C4-2B (cell line): ENCODE measurements around the gene POGZ.

Experiments used
- H3K27ac ChIP-seq: fragments of 450-650 bp; 2 replicates; pipeline ENCODE4 v1.5.1; 2017
- ZFX ChIP-seq: fragments of 450-650 bp; IDR thresholded peaks from 2 replicates; pipeline ENCODE4 v1.6.1; 2017
- TF ChIP-seq, protein P1 (sequence below): fragments of 450-650 bp; conservative IDR thresholded peaks from 2 replicates; pipeline ENCODE4 v1.5.1; 2017; ENCODE audit warnings: mild to moderate bottlenecking

POGZ gene, protein sequence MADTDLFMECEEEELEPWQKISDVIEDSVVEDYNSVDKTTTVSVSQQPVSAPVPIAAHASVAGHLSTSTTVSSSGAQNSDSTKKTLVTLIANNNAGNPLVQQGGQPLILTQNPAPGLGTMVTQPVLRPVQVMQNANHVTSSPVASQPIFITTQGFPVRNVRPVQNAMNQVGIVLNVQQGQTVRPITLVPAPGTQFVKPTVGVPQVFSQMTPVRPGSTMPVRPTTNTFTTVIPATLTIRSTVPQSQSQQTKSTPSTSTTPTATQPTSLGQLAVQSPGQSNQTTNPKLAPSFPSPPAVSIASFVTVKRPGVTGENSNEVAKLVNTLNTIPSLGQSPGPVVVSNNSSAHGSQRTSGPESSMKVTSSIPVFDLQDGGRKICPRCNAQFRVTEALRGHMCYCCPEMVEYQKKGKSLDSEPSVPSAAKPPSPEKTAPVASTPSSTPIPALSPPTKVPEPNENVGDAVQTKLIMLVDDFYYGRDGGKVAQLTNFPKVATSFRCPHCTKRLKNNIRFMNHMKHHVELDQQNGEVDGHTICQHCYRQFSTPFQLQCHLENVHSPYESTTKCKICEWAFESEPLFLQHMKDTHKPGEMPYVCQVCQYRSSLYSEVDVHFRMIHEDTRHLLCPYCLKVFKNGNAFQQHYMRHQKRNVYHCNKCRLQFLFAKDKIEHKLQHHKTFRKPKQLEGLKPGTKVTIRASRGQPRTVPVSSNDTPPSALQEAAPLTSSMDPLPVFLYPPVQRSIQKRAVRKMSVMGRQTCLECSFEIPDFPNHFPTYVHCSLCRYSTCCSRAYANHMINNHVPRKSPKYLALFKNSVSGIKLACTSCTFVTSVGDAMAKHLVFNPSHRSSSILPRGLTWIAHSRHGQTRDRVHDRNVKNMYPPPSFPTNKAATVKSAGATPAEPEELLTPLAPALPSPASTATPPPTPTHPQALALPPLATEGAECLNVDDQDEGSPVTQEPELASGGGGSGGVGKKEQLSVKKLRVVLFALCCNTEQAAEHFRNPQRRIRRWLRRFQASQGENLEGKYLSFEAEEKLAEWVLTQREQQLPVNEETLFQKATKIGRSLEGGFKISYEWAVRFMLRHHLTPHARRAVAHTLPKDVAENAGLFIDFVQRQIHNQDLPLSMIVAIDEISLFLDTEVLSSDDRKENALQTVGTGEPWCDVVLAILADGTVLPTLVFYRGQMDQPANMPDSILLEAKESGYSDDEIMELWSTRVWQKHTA (N-terminal part only)

DNA sequence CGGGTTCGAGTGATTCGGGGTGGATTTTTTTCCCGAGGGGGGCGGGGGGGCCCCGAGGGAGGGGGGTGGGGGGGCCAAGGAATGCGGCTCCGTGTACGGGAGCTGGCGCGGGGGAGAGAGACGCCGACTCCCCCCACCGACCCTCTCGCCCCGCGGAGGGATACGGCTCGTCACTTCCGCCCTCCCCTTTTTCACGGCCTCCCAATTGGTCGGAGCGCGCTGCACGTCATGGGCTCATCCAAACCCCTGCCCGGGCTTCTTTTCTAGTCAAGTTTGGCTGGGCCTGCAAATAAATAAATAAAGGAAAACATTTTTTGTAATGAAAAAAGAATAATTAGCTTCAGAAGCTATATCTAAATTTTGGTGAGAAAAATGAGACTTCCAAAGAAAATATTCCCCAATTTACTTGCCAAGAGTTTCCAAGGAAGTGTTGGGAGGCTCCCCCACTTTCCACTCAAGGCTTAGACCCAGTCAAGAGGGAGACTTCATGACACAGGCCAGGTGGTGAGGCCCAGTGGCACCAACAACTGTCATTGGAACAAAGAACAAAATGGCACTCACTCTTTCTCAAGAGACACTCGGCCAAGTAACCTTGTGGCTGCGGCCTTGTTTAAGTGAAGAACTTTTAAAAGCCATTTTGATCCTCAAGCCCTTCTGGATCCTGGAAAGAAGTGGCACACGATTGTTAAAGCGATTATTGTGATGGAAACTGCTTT, at the start of gene POGZ:
POGZ (minus strand) TSS at position 164 of the 716 bp plus-strand sequence. CDS start 17,290 bp downstream, outside the sequence.
- TF ChIP-seq, protein P1, sequence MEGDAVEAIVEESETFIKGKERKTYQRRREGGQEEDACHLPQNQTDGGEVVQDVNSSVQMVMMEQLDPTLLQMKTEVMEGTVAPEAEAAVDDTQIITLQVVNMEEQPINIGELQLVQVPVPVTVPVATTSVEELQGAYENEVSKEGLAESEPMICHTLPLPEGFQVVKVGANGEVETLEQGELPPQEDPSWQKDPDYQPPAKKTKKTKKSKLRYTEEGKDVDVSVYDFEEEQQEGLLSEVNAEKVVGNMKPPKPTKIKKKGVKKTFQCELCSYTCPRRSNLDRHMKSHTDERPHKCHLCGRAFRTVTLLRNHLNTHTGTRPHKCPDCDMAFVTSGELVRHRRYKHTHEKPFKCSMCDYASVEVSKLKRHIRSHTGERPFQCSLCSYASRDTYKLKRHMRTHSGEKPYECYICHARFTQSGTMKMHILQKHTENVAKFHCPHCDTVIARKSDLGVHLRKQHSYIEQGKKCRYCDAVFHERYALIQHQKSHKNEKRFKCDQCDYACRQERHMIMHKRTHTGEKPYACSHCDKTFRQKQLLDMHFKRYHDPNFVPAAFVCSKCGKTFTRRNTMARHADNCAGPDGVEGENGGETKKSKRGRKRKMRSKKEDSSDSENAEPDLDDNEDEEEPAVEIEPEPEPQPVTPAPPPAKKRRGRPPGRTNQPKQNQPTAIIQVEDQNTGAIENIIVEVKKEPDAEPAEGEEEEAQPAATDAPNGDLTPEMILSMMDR = no peak
- TF ChIP-seq ZFX = peak; percentile 36; the same call in 1 of the 2 replicates
- peak within 1 kb of the TSS; percentile 85 for H3K27ac ChIP-seq

DNA sequence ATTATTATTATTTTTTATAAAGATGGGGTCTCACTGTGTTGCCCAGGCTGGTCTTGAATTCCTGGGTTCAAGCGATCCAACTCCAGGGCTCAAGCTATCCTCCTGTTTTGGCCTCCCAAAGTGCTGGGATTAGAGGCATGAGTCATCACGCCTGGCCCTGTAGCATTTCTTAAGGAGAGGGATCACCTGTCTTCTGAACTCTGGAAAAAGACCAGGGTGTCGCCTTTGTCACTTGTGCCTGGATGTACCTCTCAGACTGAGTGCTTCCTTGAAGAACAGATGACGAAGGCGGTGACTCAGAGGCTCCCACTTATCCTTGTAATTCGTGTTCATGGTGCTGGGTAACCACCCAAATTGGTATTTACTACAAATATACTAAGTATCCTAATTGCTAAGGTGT, 49.5 kb upstream of the POGZ start:
- TF ChIP-seq ZFX = no peak
- TF ChIP-seq, protein P1 = no peak
- H3K27ac ChIP-seq = no peak overlapping the region

DNA sequence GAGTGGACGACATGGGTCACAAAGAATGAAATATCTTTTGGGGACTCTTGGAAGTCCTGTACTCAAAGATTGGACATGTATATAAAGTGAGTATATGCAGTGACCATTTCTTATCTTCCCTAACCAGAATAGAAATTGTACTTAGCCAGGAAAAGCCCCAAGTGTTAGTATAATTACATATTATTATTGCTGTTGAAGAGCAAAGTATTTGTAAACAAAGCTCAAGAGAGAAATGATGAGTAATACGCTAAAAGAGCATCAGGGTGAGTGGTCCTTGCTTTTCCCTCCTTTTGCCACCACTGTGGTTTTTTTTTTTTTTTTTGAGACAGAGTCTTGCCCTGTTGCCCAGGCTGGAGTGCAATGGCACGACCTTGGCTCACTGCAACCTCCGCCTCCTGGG, 45.5 kb upstream of the POGZ start:
- TF ChIP-seq, protein P1 = no peak
- no peak for TF ChIP-seq ZFX
- H3K27ac ChIP-seq = no peak overlapping the region

DNA sequence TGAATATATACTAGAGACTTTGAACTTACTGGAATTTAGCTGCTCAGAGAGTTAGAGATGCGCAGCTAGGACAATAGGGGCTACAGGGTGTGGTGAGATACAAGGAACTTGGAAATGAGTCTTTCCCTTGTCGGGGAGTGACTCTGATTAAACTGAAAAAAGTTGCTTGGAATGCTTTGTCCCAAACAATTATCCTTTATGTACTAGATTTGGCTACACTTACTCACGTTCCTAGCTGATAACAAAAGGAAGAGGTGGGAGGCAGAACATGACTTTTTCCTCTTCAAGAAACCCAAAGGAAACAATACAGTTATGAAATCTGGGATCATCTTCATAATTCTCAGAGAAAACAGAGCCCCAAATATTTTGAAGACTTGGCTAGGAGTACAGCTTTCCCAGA, 45.0 kb upstream of the POGZ start:
- no peak overlapping the region for H3K27ac ChIP-seq
- TF ChIP-seq ZFX = no peak
- TF ChIP-seq, protein P1 = no peak

DNA sequence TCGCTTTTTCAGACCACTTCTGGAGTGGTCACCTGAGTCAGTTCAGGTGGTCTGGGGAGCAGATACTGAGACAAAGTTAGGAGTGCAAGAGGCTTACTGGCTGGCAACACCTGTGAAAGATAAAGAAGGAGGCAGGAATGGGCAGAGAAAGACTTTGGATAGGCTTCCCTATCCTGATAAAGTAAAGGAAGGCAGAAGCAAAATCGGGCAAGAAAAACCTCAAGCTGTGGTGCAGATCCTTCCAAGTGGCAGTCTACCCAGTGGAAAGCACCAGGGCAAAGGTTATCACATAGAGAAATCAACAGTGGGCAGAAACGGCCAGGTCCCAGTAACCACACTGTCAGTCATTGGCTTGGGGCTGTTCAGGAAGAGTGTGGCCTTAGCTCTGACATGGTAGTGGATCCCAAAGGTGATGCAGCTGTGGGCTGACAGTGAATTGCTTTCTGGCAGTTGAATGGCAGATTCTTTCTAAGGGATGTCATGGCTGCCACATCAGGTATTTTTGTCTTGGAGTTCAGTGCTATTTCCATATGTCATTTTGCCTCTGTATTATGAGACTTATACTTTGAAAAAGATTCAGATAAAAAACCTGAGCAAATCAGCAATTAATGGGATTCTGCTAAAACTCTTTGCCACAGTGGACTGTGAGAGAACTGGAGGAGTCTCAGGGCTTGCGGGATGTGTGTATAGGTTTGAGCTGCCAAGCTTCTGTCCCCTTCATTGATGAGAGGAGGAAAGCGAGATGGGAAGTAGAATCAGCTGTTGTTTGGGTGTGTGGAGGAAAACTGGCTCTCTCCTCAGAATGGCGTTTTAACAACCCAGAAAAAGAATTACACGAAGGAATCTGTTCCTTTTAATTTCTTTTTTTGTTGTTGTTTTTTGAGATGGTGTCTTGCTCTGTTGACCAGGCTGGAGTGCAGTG, 43.8 kb upstream of the POGZ start:
- TF ChIP-seq, protein P1 = no peak
- no peak for TF ChIP-seq ZFX
- H3K27ac ChIP-seq = no peak overlapping the region
